Measurements from ENCODE around the gene DPYD. TPM values are rescaled to one million over a fixed set of nuclear protein-coding genes. Genes with fewer than 3 reads are reported as not detected.

The DPYD gene
- total RNA-seq, 2 experiments from 2014 or later = 34.4 to 35.9 TPM

- Mint-ChIP-seq H3K9me3 (peaks cover 9% of the 10 kb centered on the region), H3K27me3 (no peaks in the 10 kb centered on the region), H3K4me1 (ENCODE audit: low read depth) (peaks cover 30% of the 10 kb centered on the region), H3K27ac (no peak overlapping the region), H3K36me3 (ENCODE audit: low read depth) (peaks cover 22% of the 10 kb centered on the region), H3K4me3 (no peak overlapping the region)
- Histone ChIP-seq H3K4me1 (ENCODE audit: insufficient read depth, low read length) (no peaks in the 10 kb centered on the region), H3K27ac (ENCODE audit: low read depth in 1 of 2, low read length in 2 of 2) (no peak overlapping the region), H3K27me3 (ENCODE audit: control insufficient read depth in 1 of 2, insufficient read depth in 2 of 2, low read length in 2 of 2) (no peaks in the 10 kb centered on the region), H3K36me3 (ENCODE audit: insufficient read depth, low read length) (no peaks in the 10 kb centered on the region), H3K4me3 (ENCODE audit: low read length) (no peak overlapping the region), H3K9me3 (ENCODE audit: control insufficient read depth in 1 of 2, insufficient read depth in 1 of 2, low read length in 2 of 2) (peaks cover 0 to 7% of the 10 kb centered on the region in 2 experiments)
- no peak for ATAC-seq (ENCODE audit: poor library complexity)
- ChIA-PET POLR2A (interaction anchor here (0.6 kb wide), 1 partner anchor 27 kb away, joined by 3 read pairs; the partner anchor contains the start of gene DPYD), CTCF (no interaction called here)
- TF ChIP-seq CTCF (IDR thresholded peaks at IDR 0.05) = no peak
- DNase-seq = no peak
- intact Hi-C loops (cut with DNase I, micrococcal nuclease) = no loop called here
These were observed 27.0 kb downstream of the DPYD start for GRCh38 chr1:97893844-97894243.

GRCh38 chr1:97886199-97886598 is 34.6 kb downstream of the DPYD start:
- ATAC-seq (ENCODE audit: poor library complexity) (no peak), DNase-seq (no peak)
- no peak overlapping the region for H3K27ac Mint-ChIP-seq
- intact Hi-C loops (cut with DNase I, micrococcal nuclease) = no loop called here
- no peak overlapping the region for H3K27ac ChIP-seq (ENCODE audit: low read depth in 1 of 2, low read length in 2 of 2)
- H3K4me3 Mint-ChIP-seq = no peak overlapping the region
- peaks cover 0 to 8% of the 10 kb centered on the region in 2 experiments for H3K9me3 ChIP-seq (ENCODE audit: control insufficient read depth in 1 of 2, insufficient read depth in 1 of 2, low read length in 2 of 2)
- H3K36me3 ChIP-seq (ENCODE audit: insufficient read depth, low read length) = peaks cover 10% of the 10 kb centered on the region
- H3K36me3 Mint-ChIP-seq (ENCODE audit: low read depth) = peaks cover 52% of the 10 kb centered on the region
- H3K4me3 ChIP-seq (ENCODE audit: low read length) = no peak overlapping the region
- peaks cover 3% of the 10 kb centered on the region for H3K4me1 ChIP-seq (ENCODE audit: insufficient read depth, low read length)
- peaks cover 9% of the 10 kb centered on the region for H3K9me3 Mint-ChIP-seq
- ChIA-PET POLR2A (no interaction called here), CTCF (no interaction called here)
- no peaks in the 10 kb centered on the region for H3K27me3 Mint-ChIP-seq
- peaks cover 40% of the 10 kb centered on the region for H3K4me1 Mint-ChIP-seq (ENCODE audit: low read depth)
- no peaks in the 10 kb centered on the region for H3K27me3 ChIP-seq (ENCODE audit: control insufficient read depth in 1 of 2, insufficient read depth in 2 of 2, low read length in 2 of 2)
- no peak for TF ChIP-seq CTCF (IDR thresholded peaks at IDR 0.05)

GRCh38 chr1:97883823-97884222 is 37.0 kb downstream of the DPYD start:
- POLR2A ChIA-PET = no interaction called here
- no peak for TF ChIP-seq CTCF (IDR thresholded peaks at IDR 0.05)
- Histone ChIP-seq H3K27me3 (ENCODE audit: control insufficient read depth in 1 of 2, insufficient read depth in 2 of 2, low read length in 2 of 2) (no peaks in the 10 kb centered on the region), H3K27ac (ENCODE audit: low read depth in 1 of 2, low read length in 2 of 2) (no peak overlapping the region), H3K4me1 (ENCODE audit: insufficient read depth, low read length) (peaks cover 3% of the 10 kb centered on the region), H3K4me3 (ENCODE audit: low read length) (no peak overlapping the region), H3K36me3 (ENCODE audit: insufficient read depth, low read length) (peaks cover 14% of the 10 kb centered on the region), H3K9me3 (ENCODE audit: control insufficient read depth in 1 of 2, insufficient read depth in 1 of 2, low read length in 2 of 2) (peaks cover 0 to 7% of the 10 kb centered on the region in 2 experiments)
- Mint-ChIP-seq H3K27me3 (no peaks in the 10 kb centered on the region), H3K4me1 (ENCODE audit: low read depth) (peaks cover 40% of the 10 kb centered on the region), H3K27ac (no peak overlapping the region), H3K9me3 (peaks cover 6% of the 10 kb centered on the region), H3K36me3 (ENCODE audit: low read depth) (peaks cover 59% of the 10 kb centered on the region), H3K4me3 (no peak overlapping the region)
- ATAC-seq (ENCODE audit: poor library complexity) (no peak), DNase-seq (no peak)
- CTCF ChIA-PET = no interaction called here
- intact Hi-C loops (cut with DNase I, micrococcal nuclease) = no loop called here

Data from CD4-positive, alpha-beta T cell (primary cell).